Mesenteric fat pad (tissue), 1 donor: ENCODE data around the gene GK. TPM values are rescaled to one million over a fixed set of nuclear protein-coding genes. Genes with fewer than 3 reads are reported as not detected.
"Not testable (repeated sequence)": the region's sequence is repeated elsewhere in the genome, so short reads cannot be mapped to it uniquely, and the experiment has no call there.

Experiments
- DNase-seq: peaks from one replicate; pipeline ENCODE4 v3.0.0-alpha.2; 2020; ENCODE audit warnings: low spot score
- total RNA-seq: library from RNA; stranded (reverse); fragmentation: NEBNext Ultra II Directional; extraction: Animal tissue kit (Norgen Biotek cat#: 25700); gene quantifications from one replicate; pipeline ENCODE4 v1.2.1, GENCODE V29; 2021
- donor health status: DM: yes; HTN: yes; CAD: no.

Gene GK
- total RNA-seq, 1 donor from 2014 or later, result 17.8 TPM

GRCh38 chrX:30693999-30694650, 40.9 kb downstream of the GK start:
- DNase-seq, result no peak

DNA sequence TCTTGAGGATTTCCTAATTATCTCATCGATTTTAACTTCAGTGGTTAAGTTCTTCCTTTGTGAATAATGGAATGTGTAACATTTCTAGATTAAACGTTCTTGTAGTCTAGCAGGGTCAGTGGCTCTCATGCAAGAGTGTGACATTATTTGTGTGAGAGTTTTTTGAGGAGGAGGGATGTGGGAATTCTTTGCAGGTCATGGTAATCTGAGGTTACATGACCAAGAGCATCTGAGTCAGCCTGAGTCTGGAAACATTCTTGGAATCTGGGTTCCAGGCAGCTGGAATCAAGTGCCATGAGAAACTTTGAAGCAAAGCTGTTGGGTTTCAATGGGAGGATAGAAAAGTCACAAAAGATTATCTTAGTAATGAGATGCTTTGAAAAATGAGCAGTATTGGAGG, 49.5 kb downstream of the GK start:
- no peak for DNase-seq

GRCh38 chrX:30706216-30706775, 53.1 kb downstream of the GK start:
- DNase-seq, result no peak

DNA sequence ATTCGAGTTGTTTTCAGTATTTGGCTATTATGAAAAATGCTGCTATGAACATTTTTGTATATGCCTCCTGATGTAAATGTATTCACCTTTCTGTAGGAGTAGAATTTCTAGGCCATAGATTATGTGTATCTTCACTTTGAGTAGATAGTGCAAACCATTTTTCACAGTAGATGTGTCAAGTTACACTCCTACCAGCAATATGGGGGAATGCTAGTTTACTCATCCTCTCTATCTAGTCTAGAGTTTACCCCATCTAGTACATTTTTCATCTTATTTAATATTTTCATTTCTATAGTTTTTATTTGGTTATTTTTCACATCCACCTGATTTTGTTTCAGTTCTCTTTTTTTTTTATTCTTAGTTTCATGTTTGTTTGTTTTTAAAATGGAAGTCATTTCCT, 59.0 kb downstream of the GK start:
- no peak for DNase-seq

GRCh38 chrX:30713061-30713525, 59.9 kb downstream of the GK start:
- DNase-seq, result no peak

DNA sequence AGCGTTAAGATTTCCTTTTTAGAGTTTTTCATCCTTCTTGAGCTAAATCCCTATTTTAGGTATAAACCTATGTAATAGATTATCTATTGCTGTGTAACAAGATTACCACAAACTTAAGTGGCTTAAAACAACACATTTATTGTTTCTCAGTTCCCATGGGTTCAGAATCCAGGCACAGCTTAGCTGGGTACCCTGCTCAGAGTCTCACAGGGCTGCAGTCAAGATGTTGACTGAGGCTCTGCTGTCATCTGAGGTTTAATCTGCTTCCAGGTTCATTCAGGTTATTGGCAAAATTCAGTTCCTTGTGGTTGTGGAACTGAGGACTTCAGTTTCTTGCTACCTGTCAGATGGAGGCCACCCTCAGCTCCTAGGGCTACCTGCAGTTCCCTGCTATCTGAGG, 60.9 kb downstream of the GK start:
- no peak for DNase-seq

DNA sequence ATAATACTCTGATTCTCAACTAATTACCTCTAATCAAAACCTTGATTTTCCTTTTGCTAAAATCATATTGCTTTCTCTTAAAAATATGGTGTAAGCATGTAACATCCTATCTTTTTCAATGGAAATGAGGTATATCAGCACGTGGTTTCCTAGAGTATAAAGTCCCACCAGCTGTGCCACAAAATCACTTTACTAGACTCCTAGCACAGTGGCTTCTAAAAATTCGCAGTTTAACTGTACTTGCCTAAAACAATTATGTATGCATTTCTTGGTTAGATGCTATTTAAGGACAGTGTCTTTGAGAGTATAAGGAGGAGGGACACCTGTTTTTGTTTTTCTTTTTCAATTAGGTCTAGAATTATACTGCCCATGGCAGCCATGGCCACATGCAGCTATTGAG, 62.8 kb downstream of the GK start:
- no peak for DNase-seq

GRCh38 chrX:30733852-30734660, 80.8 kb downstream of the GK start:
- DNase-seq, result no peak

- no peak for DNase-seq
Measured at GRCh38 chrX:30734782-30735181, 81.6 kb downstream of the GK start.

GRCh38 chrX:30735839-30736238, 82.6 kb downstream of the GK start:
- no peak for DNase-seq

DNA sequence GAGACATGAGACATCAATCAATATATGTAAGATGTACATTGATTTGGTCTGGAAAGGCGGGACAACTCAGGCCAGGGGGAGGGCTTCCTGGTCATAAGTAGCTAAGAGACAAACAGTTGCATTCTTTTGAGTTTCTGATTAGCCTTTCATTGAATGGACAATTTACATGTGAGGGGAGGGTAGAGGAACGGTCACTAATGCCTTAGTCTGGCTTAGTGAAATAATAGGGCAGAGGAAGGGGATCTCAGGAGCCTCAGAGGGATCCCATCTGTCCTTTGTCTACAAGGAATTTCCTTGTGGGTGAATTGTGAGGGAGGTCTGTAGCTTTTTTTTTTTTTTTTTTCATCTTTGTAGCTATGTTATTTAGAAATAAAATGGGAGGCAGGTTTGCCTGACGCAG, 88.3 kb downstream of the GK start:
- no peak for DNase-seq

DNA sequence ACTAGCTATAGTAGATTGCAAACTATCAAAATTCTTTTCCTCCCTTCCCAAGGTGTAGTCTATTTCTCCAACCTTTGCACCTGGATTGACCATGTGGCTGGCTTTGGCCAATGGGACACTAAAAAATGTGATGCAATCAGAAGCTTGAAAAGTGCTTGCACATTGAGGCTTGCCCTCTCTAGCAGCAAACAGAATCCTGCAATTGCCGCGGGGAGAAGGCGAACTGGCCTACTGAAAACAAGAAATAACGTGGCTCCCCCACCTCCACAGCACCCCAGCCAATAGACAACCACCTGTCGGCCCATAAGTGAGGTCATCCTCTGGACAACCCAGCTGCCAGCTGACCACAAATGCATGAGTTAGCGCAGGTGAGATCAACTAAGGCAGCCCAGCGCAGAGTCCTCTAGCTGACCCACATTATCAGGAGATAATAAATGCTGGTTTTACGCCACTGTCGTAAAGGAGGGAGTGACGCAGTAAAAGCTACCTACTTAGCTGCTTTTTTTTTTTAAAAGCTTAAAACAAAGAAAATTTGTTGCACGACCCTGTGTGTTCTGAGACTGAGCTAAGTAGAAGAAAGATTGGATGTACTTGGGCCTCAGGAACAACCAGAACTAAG, 95.2 kb downstream of the GK start:
- DNase-seq, result no peak

GRCh38 chrX:30751497-30751896, 98.3 kb downstream of the GK start:
- DNase-seq, result no peak

- DNase-seq, result no peak
Measured at GRCh38 chrX:30762755-30763154, 109.5 kb downstream of the GK start.

DNA sequence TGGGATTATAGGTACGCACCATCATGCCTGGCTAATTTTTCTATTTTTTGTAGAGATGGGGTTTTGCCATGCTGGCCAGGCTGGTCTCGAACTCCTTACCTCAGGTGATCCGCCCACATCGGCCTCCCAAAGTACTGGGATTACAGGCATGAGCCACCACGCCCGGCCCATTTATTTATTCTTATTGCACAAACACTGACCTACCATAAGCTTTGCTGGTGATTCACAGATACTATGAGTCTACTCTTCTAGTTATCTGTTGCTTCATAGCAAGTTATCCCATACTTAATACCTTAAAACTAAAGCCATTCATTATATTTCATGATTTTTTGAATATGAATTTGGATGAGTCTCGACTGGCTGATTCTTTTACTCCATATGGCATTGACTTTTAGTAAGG, 120.5 kb downstream of the GK start:
- DNase-seq, result not testable (repeated sequence)

- no peak for DNase-seq
Measured at GRCh38 chrX:30777575-30777974, 124.4 kb downstream of the GK start.

DNA sequence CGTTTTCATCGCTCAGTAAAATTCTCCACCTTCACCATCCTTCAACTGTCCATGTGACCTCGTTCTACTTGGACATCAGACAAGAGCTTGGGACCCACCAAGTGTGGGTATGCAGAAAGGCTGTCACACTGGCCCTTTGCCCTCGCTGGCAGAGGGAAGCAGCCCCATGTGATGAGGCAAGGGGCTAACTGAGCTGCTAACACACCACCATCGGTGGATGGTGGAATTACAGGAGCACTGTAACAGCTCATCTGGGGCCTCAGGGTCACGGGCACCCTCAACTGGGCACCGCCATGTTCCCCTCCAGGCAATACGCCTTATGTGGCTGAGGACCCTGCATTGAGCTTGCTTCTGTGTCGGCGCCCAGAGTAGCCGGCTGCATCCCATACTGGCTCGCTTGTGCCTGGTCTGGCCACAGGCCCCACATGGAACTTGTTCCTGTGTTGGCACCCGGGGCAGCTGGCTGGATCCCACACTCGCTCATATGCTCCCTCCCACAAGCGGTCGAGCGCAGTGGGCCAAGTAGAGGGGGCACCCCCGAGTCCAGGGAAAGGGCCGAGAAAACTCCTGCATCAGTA, 126.3 kb downstream of the GK start:
- peak; percentile 78 for DNase-seq
